ENCODE measurements around the gene EIPR1.

Gene EIPR1

GRCh38 chr2:3267869-3268704, 109.5 kb downstream of the EIPR1 start:
- DNase-seq (ENCODE audit: low read depth): no peak

GRCh38 chr2:3266925-3267867, 110.4 kb downstream of the EIPR1 start:
- DNase-seq (ENCODE audit: low read depth): no peak

- no peak for DNase-seq (ENCODE audit: low read depth)
Observed at GRCh38 chr2:3265981-3266924, 111.4 kb downstream of the EIPR1 start.

GRCh38 chr2:3265471-3265870, 112.1 kb downstream of the EIPR1 start:
- no peak for DNase-seq (ENCODE audit: low read depth)

GRCh38 chr2:3264010-3264744, 113.4 kb downstream of the EIPR1 start:
- no peak for DNase-seq (ENCODE audit: low read depth)

GRCh38 chr2:3263487-3263886, 114.1 kb downstream of the EIPR1 start:
- DNase-seq (ENCODE audit: low read depth): no peak

- no peak for DNase-seq (ENCODE audit: low read depth)
Observed at GRCh38 chr2:3262437-3263388, 114.9 kb downstream of the EIPR1 start.

GRCh38 chr2:3261511-3261910, 116.1 kb downstream of the EIPR1 start:
- DNase-seq (ENCODE audit: low read depth): no peak

GRCh38 chr2:3260959-3261358, 116.7 kb downstream of the EIPR1 start:
- no peak for DNase-seq (ENCODE audit: low read depth)

GRCh38 chr2:3257826-3258225, 119.8 kb downstream of the EIPR1 start:
- no peak for DNase-seq (ENCODE audit: low read depth)

- no peak for DNase-seq (ENCODE audit: low read depth)
Observed at GRCh38 chr2:3257166-3257565, 120.5 kb downstream of the EIPR1 start.

- no peak for DNase-seq (ENCODE audit: low read depth)
Observed at GRCh38 chr2:3256605-3257004, 121.0 kb downstream of the EIPR1 start.

- no peak for DNase-seq (ENCODE audit: low read depth)
Observed at GRCh38 chr2:3256157-3256556, 121.5 kb downstream of the EIPR1 start.

- no peak for DNase-seq (ENCODE audit: low read depth)
Observed at GRCh38 chr2:3254442-3254941, 123.1 kb downstream of the EIPR1 start.

GRCh38 chr2:3253913-3254441, 123.6 kb downstream of the EIPR1 start:
- no peak for DNase-seq (ENCODE audit: low read depth)

- DNase-seq (ENCODE audit: low read depth): no peak
Observed at GRCh38 chr2:3251946-3252345, 125.7 kb downstream of the EIPR1 start.

GRCh38 chr2:3249476-3249962, 128.1 kb downstream of the EIPR1 start:
- DNase-seq (ENCODE audit: low read depth): no peak

GRCh38 chr2:3248754-3249475, 128.7 kb downstream of the EIPR1 start:
- DNase-seq (ENCODE audit: low read depth): no peak

Measured in stimulated activated CD4-positive, alpha-beta T cell treated with anti-CD3 and anti-CD28 coated beads, Interleukin-2, amount 100 ng/mL, for 4 hours (primary cell).